ENCODE results near the gene LPA. TPM values are rescaled to one million over a fixed set of nuclear protein-coding genes. Genes with fewer than 3 reads are reported as not detected.
"Not testable (repeated sequence)": the region's sequence is repeated elsewhere in the genome, so short reads cannot be mapped to it uniquely, and the experiment has no call there.

The LPA gene
- polyA plus RNA-seq, 2 donors, result 0.01 to 0.08 TPM

GRCh38 chr6:160586374-160586773 is 77.7 kb downstream of the LPA start:
- no peak overlapping the region for H3K27ac ChIP-seq (ENCODE audit: low read depth in 2 of 2, low read length in 1 of 2)
- H3K9me3 ChIP-seq (ENCODE audit: control insufficient read depth in 2 of 2, insufficient read depth in 1 of 2, low read depth in 1 of 2, low read length in 1 of 2), result peaks cover 0 to 4% of the 10 kb centered on the region in 2 donors
- no peaks in the 10 kb centered on the region for H3K27me3 ChIP-seq (ENCODE audit: control insufficient read depth in 1 of 2, insufficient read depth in 2 of 2, low read length in 2 of 2)
- H3K4me3 ChIP-seq (ENCODE audit: low read depth in 1 of 2, low read length in 2 of 2), result no peak overlapping the region
- no peaks in the 10 kb centered on the region for H3K36me3 ChIP-seq (ENCODE audit: control insufficient read depth in 2 of 2, insufficient read depth in 2 of 2, low read length in 1 of 2)
- H3K4me1 ChIP-seq (ENCODE audit: control insufficient read depth in 2 of 2, insufficient read depth in 2 of 2, low read length in 1 of 2), result no peaks in the 10 kb centered on the region
- 76 to 82% methylated on average over 4 of the region's 4 CpGs for WGBS, 2 donors

DNA sequence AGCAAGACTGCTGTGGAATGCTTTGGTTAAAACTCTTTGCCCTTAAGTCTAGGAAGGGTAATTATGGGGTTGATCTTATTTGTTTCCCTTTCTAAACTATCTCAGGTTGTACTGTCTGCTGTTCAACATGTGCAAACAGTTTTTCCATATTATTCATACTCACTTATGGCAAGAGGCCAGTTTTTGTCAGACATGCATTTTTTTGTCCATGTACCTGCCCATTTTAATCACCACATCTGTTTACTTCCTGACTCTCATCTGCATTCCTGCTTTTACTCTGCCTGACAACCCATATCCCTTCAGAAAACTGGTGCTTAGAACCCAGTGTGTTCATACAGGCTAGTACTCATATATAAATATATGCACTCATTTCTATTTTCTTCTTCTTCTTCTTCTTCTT is 80.3 kb downstream of the LPA start:
- Histone ChIP-seq H3K36me3 (ENCODE audit: control insufficient read depth in 2 of 2, insufficient read depth in 2 of 2, low read length in 1 of 2) (no peaks in the 10 kb centered on the region), H3K9me3 (ENCODE audit: control insufficient read depth in 2 of 2, insufficient read depth in 1 of 2, low read depth in 1 of 2, low read length in 1 of 2) (no peaks in the 10 kb centered on the region), H3K4me1 (ENCODE audit: control insufficient read depth in 2 of 2, insufficient read depth in 2 of 2, low read length in 1 of 2) (no peaks in the 10 kb centered on the region), H3K4me3 (ENCODE audit: low read depth in 1 of 2, low read length in 2 of 2) (no peak overlapping the region), H3K27ac (ENCODE audit: low read depth in 2 of 2, low read length in 1 of 2) (no peak overlapping the region), H3K27me3 (ENCODE audit: control insufficient read depth in 1 of 2, insufficient read depth in 2 of 2, low read length in 2 of 2) (no peaks in the 10 kb centered on the region)

DNA sequence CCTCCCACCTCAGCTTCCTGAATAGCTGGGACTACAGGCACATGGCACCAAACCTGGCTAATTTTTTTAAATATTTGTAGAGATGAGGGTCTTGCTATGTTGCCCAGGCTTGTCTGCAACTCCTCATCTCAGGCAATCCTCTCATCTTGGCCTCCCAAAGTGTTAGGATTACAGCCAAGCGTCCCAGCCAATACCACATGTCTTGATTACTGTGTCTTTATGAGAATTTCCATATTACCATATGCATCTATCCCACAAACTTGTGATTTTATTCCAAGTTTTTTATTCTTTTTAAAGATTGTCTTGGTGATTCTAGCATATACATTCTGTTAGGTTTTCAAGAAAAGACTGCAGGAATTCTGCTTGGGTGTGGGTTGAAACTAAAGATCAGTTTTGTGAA is 82.7 kb downstream of the LPA start:
- Histone ChIP-seq H3K36me3 (ENCODE audit: control insufficient read depth in 2 of 2, insufficient read depth in 2 of 2, low read length in 1 of 2) (no peaks in the 10 kb centered on the region), H3K4me1 (ENCODE audit: control insufficient read depth in 2 of 2, insufficient read depth in 2 of 2, low read length in 1 of 2) (no peaks in the 10 kb centered on the region), H3K9me3 (ENCODE audit: control insufficient read depth in 2 of 2, insufficient read depth in 1 of 2, low read depth in 1 of 2, low read length in 1 of 2) (no peaks in the 10 kb centered on the region), H3K27me3 (ENCODE audit: control insufficient read depth in 1 of 2, insufficient read depth in 2 of 2, low read length in 2 of 2) (no peaks in the 10 kb centered on the region), H3K4me3 (ENCODE audit: low read depth in 1 of 2, low read length in 2 of 2) (no peak overlapping the region), H3K27ac (ENCODE audit: low read depth in 2 of 2, low read length in 1 of 2) (no peak overlapping the region)
- 72 to 80% methylated on average over 1 of the region's 1 CpG for WGBS, 2 donors

GRCh38 chr6:160578515-160578914 is 85.6 kb downstream of the LPA start:
- H3K4me3 ChIP-seq (ENCODE audit: low read depth in 1 of 2, low read length in 2 of 2); H3K27ac ChIP-seq (ENCODE audit: low read depth in 2 of 2, low read length in 1 of 2); H3K9me3 ChIP-seq (ENCODE audit: control insufficient read depth in 2 of 2, insufficient read depth in 1 of 2, low read depth in 1 of 2, low read length in 1 of 2); H3K36me3 ChIP-seq (ENCODE audit: control insufficient read depth in 2 of 2, insufficient read depth in 2 of 2, low read length in 1 of 2); H3K27me3 ChIP-seq (ENCODE audit: control insufficient read depth in 1 of 2, insufficient read depth in 2 of 2, low read length in 2 of 2); H3K4me1 ChIP-seq (ENCODE audit: control insufficient read depth in 2 of 2, insufficient read depth in 2 of 2, low read length in 1 of 2): not testable (repeated sequence)
- WGBS, 2 donors, result 71 to 73% methylated on average over 5 of the region's 5 CpGs

GRCh38 chr6:160573943-160574342 is 90.1 kb downstream of the LPA start:
- H3K4me3 ChIP-seq (ENCODE audit: low read depth in 1 of 2, low read length in 2 of 2), result no peak overlapping the region
- H3K9me3 ChIP-seq (ENCODE audit: control insufficient read depth in 2 of 2, insufficient read depth in 1 of 2, low read depth in 1 of 2, low read length in 1 of 2), result no peaks in the 10 kb centered on the region
- H3K27ac ChIP-seq (ENCODE audit: low read depth in 2 of 2, low read length in 1 of 2), result no peak overlapping the region
- no peaks in the 10 kb centered on the region for H3K27me3 ChIP-seq (ENCODE audit: control insufficient read depth in 1 of 2, insufficient read depth in 2 of 2, low read length in 2 of 2)
- no peaks in the 10 kb centered on the region for H3K36me3 ChIP-seq (ENCODE audit: control insufficient read depth in 2 of 2, insufficient read depth in 2 of 2, low read length in 1 of 2)
- WGBS, 2 donors, result 60 to 69% methylated on average over 4 of the region's 4 CpGs
- no peaks in the 10 kb centered on the region for H3K4me1 ChIP-seq (ENCODE audit: control insufficient read depth in 2 of 2, insufficient read depth in 2 of 2, low read length in 1 of 2)

DNA sequence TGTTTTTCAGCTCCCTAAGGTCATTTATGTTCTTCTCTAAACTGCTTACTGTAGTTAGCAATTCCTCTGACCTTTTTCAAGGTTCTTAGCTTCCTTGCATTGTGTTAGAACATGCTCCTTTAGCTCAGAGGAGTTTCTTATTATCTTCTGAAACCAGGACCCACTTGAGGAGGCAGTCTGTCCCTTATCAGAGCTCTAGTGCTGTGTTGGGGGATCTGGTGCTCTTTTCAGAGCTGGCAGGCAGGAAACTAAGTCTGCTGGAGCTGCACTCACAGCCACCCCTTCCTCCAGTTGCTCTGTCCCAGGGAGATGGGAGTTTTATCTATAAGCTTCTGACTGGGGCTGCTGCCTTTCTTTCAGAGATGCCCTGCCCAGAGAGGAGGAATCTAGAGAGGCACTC is 92.9 kb downstream of the LPA start:
- not testable (repeated sequence) for H3K9me3 ChIP-seq (ENCODE audit: control insufficient read depth in 2 of 2, insufficient read depth in 1 of 2, low read depth in 1 of 2, low read length in 1 of 2); H3K27me3 ChIP-seq (ENCODE audit: control insufficient read depth in 1 of 2, insufficient read depth in 2 of 2, low read length in 2 of 2); H3K27ac ChIP-seq (ENCODE audit: low read depth in 2 of 2, low read length in 1 of 2); H3K36me3 ChIP-seq (ENCODE audit: control insufficient read depth in 2 of 2, insufficient read depth in 2 of 2, low read length in 1 of 2); H3K4me3 ChIP-seq (ENCODE audit: low read depth in 1 of 2, low read length in 2 of 2); H3K4me1 ChIP-seq (ENCODE audit: control insufficient read depth in 2 of 2, insufficient read depth in 2 of 2, low read length in 1 of 2)

DNA sequence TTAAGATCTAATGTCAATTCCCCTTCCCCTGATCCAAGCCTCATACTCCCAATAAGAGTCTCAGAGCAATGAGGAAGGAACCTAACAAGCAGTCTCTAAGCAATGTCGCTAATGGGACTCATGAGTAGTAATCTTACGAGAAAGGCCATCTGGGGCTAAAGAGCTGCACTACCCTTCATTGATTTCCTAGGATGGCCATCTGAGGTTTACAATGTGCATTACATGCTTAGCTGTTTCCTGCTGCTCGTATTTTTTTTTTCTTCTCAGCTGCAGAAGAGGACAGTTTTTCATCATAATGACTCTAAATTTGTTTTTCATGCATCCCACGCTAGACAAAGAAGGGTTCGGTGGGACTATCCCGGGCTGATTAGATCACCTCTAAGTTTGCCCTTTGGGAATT is 119.3 kb downstream of the LPA start:
- no peaks in the 10 kb centered on the region for H3K4me1 ChIP-seq (ENCODE audit: control insufficient read depth in 2 of 2, insufficient read depth in 2 of 2, low read length in 1 of 2)
- H3K9me3 ChIP-seq (ENCODE audit: control insufficient read depth in 2 of 2, insufficient read depth in 1 of 2, low read depth in 1 of 2, low read length in 1 of 2), result no peaks in the 10 kb centered on the region
- no peaks in the 10 kb centered on the region for H3K36me3 ChIP-seq (ENCODE audit: control insufficient read depth in 2 of 2, insufficient read depth in 2 of 2, low read length in 1 of 2)
- no peak overlapping the region for H3K27ac ChIP-seq (ENCODE audit: low read depth in 2 of 2, low read length in 1 of 2)
- H3K4me3 ChIP-seq (ENCODE audit: low read depth in 1 of 2, low read length in 2 of 2), result no peak overlapping the region
- no peaks in the 10 kb centered on the region for H3K27me3 ChIP-seq (ENCODE audit: control insufficient read depth in 1 of 2, insufficient read depth in 2 of 2, low read length in 2 of 2)
- WGBS, 2 donors, result 78 to 82% methylated on average over 6 of the region's 6 CpGs

GRCh38 chr6:160535270-160535669 is 128.8 kb downstream of the LPA start:
- H3K9me3 ChIP-seq (ENCODE audit: control insufficient read depth in 2 of 2, insufficient read depth in 1 of 2, low read depth in 1 of 2, low read length in 1 of 2), result no peaks in the 10 kb centered on the region
- 91 to 100% methylated on average over 1 of the region's 1 CpG for WGBS, 2 donors
- H3K4me3 ChIP-seq (ENCODE audit: low read depth in 1 of 2, low read length in 2 of 2), result no peak overlapping the region
- H3K27ac ChIP-seq (ENCODE audit: low read depth in 2 of 2, low read length in 1 of 2), result no peak overlapping the region
- H3K4me1 ChIP-seq (ENCODE audit: control insufficient read depth in 2 of 2, insufficient read depth in 2 of 2, low read length in 1 of 2), result no peaks in the 10 kb centered on the region
- H3K36me3 ChIP-seq (ENCODE audit: control insufficient read depth in 2 of 2, insufficient read depth in 2 of 2, low read length in 1 of 2), result no peaks in the 10 kb centered on the region
- no peaks in the 10 kb centered on the region for H3K27me3 ChIP-seq (ENCODE audit: control insufficient read depth in 1 of 2, insufficient read depth in 2 of 2, low read length in 2 of 2)

DNA sequence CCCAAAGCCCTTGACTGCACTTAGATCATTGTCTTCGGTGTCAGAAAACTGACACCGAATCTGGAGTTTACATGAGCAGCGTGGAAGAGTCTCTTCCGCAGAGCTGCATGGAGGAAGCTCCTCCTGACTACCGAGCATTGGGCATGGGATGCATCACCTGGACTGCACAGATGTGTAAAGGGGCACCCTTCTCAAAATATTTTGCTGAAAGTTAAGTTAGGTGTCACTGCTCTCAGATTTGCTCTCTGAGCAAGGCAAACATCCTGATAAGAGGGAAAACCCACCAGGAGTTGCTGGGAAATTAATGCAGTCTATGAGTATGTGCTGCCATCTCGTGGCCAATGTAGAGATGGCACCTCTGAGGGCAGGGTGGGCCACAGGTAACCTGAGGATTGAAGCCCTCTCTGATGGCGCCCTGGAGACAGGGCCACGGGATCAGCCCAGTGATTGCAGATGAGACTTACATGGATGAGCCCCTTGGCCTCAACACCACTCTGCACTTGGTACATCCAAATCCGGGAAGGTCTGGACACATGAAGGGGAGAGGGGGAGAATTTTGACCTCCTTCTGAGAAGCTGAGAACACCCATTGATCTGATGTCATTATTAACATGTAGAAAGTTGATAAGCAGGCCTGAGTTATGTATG is 129.9 kb downstream of the LPA start:
- H3K9me3 ChIP-seq (ENCODE audit: control insufficient read depth in 2 of 2, insufficient read depth in 1 of 2, low read depth in 1 of 2, low read length in 1 of 2), result no peaks in the 10 kb centered on the region
- no peak overlapping the region for H3K27ac ChIP-seq (ENCODE audit: low read depth in 2 of 2, low read length in 1 of 2)
- no peak overlapping the region for H3K4me3 ChIP-seq (ENCODE audit: low read depth in 1 of 2, low read length in 2 of 2)
- WGBS, 2 donors, result 14 to 16% methylated on average over 9 of the region's 9 CpGs
- H3K4me1 ChIP-seq (ENCODE audit: control insufficient read depth in 2 of 2, insufficient read depth in 2 of 2, low read length in 1 of 2), result no peaks in the 10 kb centered on the region
- no peaks in the 10 kb centered on the region for H3K36me3 ChIP-seq (ENCODE audit: control insufficient read depth in 2 of 2, insufficient read depth in 2 of 2, low read length in 1 of 2)
- no peaks in the 10 kb centered on the region for H3K27me3 ChIP-seq (ENCODE audit: control insufficient read depth in 1 of 2, insufficient read depth in 2 of 2, low read length in 2 of 2)

DNA sequence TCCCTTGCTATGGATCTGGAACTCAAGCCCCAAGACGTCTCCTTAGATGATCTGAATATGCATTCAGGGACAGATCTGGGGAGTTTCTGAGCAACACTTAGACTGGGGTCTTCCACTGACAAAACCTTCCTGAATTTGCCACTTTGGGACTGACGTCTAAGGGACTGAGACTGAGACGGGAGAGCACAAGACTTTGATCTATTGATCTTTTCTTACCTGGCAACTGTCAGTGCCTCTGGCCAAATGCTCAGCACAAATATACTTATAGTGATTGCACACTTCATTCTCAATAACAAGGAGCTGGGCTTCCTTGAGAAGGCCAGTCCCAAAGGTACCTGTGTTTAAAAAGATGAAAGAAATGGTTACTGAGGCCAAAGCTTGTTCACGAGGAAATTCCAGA is 131.8 kb downstream of the LPA start:
- H3K36me3 ChIP-seq (ENCODE audit: control insufficient read depth in 2 of 2, insufficient read depth in 2 of 2, low read length in 1 of 2), result no peaks in the 10 kb centered on the region
- no peak overlapping the region for H3K27ac ChIP-seq (ENCODE audit: low read depth in 2 of 2, low read length in 1 of 2)
- no peak overlapping the region for H3K4me3 ChIP-seq (ENCODE audit: low read depth in 1 of 2, low read length in 2 of 2)
- H3K27me3 ChIP-seq (ENCODE audit: control insufficient read depth in 1 of 2, insufficient read depth in 2 of 2, low read length in 2 of 2), result no peaks in the 10 kb centered on the region
- WGBS, 2 donors, result 65 to 69% methylated on average over 4 of the region's 4 CpGs
- no peaks in the 10 kb centered on the region for H3K4me1 ChIP-seq (ENCODE audit: control insufficient read depth in 2 of 2, insufficient read depth in 2 of 2, low read length in 1 of 2)
- H3K9me3 ChIP-seq (ENCODE audit: control insufficient read depth in 2 of 2, insufficient read depth in 1 of 2, low read depth in 1 of 2, low read length in 1 of 2), result no peaks in the 10 kb centered on the region

All from esophagus (tissue), 2 donors.